ENCODE results near the gene SYNM. TPM values are rescaled to one million over a fixed set of nuclear protein-coding genes. Genes with fewer than 3 reads are reported as not detected.

The SYNM gene
- total RNA-seq, 4 donors from 2014 or later: 6.4 to 44.6 (median 36.4) TPM

- Histone ChIP-seq H3K27me3 (no peaks in the 10 kb centered on the region), H3K36me3 (no peaks in the 10 kb centered on the region), H3K27ac (no peak overlapping the region), H3K9me3 (no peaks in the 10 kb centered on the region), H3K4me3 (no peak overlapping the region), H3K4me1 (no peaks in the 10 kb centered on the region)
- intact Hi-C loops (cut with DNase I; ENCODE audit: low total_unique reads): no loop called here
- peak in 1 of 2 donors; percentile 9 for DNase-seq
- TF ChIP-seq CTCF (IDR thresholded peaks at IDR 0.05) (no peak), POLR2A (IDR thresholded peaks at IDR 0.05) (no peak)
Observed at GRCh38 chr15:99097441-99098410, 7.2 kb upstream of the SYNM start.

GRCh38 chr15:99098426-99098825, 6.5 kb upstream of the SYNM start:
- H3K4me1 ChIP-seq: no peaks in the 10 kb centered on the region
- intact Hi-C loops (cut with DNase I; ENCODE audit: low total_unique reads): no loop called here
- H3K36me3 ChIP-seq: no peaks in the 10 kb centered on the region
- H3K27me3 ChIP-seq: no peaks in the 10 kb centered on the region
- TF ChIP-seq POLR2A (IDR thresholded peaks at IDR 0.05): no peak
- no peak for TF ChIP-seq CTCF (IDR thresholded peaks at IDR 0.05)
- DNase-seq: peak in 1 of 2 donors; percentile 14
- H3K27ac ChIP-seq: no peak overlapping the region
- H3K4me3 ChIP-seq: no peak overlapping the region
- no peaks in the 10 kb centered on the region for H3K9me3 ChIP-seq

- intact Hi-C loops (cut with DNase I; ENCODE audit: low total_unique reads): no loop called here
- H3K36me3 ChIP-seq: no peaks in the 10 kb centered on the region
- no peak overlapping the region for H3K27ac ChIP-seq
- TF ChIP-seq POLR2A (IDR thresholded peaks at IDR 0.05) (no peak), CTCF (IDR thresholded peaks at IDR 0.05) (no peak)
- peak in 1 of 2 donors; percentile 9 for DNase-seq
- H3K27me3 ChIP-seq: no peaks in the 10 kb centered on the region
- no peaks in the 10 kb centered on the region for H3K4me1 ChIP-seq
- H3K9me3 ChIP-seq: no peaks in the 10 kb centered on the region
- no peak overlapping the region for H3K4me3 ChIP-seq
Observed at GRCh38 chr15:99098991-99099390, 5.9 kb upstream of the SYNM start.

- Histone ChIP-seq H3K27ac (no peak overlapping the region), H3K27me3 (no peaks in the 10 kb centered on the region), H3K4me3 (no peak overlapping the region), H3K36me3 (no peaks in the 10 kb centered on the region), H3K9me3 (no peaks in the 10 kb centered on the region), H3K4me1 (no peaks in the 10 kb centered on the region)
- TF ChIP-seq POLR2A (IDR thresholded peaks at IDR 0.05): no peak
- no peak for TF ChIP-seq CTCF (IDR thresholded peaks at IDR 0.05)
- intact Hi-C loops (cut with DNase I; ENCODE audit: low total_unique reads): no loop called here
- DNase-seq: peak in 1 of 2 donors; percentile 11
Observed at GRCh38 chr15:99099661-99100060, 5.2 kb upstream of the SYNM start.
